ENCODE results near the gene SYNE2.
A peak's percentile ranks its signal among the peaks of the same experiment; 100 is the strongest.

Gene SYNE2

GRCh38 chr14:63878792-63879191 lies 26.0 kb downstream of the SYNE2 start:
- no peak for TF ChIP-seq CTCF (conservative IDR thresholded peaks at IDR 0.05)
- H3K27ac ChIP-seq: no peak overlapping the region

GRCh38 chr14:63881926-63882325 lies 29.1 kb downstream of the SYNE2 start:
- H3K27ac ChIP-seq: no peak overlapping the region
- TF ChIP-seq CTCF (conservative IDR thresholded peaks at IDR 0.05): no peak

GRCh38 chr14:63887899-63888298 lies 35.1 kb downstream of the SYNE2 start:
- TF ChIP-seq CTCF (conservative IDR thresholded peaks at IDR 0.05): no peak
- no peak overlapping the region for H3K27ac ChIP-seq

GRCh38 chr14:63890553-63890952 lies 37.7 kb downstream of the SYNE2 start:
- H3K27ac ChIP-seq: no peak overlapping the region
- TF ChIP-seq CTCF (conservative IDR thresholded peaks at IDR 0.05): no peak

- TF ChIP-seq CTCF (conservative IDR thresholded peaks at IDR 0.05): no peak
- no peak overlapping the region for H3K27ac ChIP-seq
These were observed 38.6 kb downstream of the SYNE2 start for GRCh38 chr14:63891148-63891975.

- no peak for TF ChIP-seq CTCF (conservative IDR thresholded peaks at IDR 0.05)
- H3K27ac ChIP-seq: no peak overlapping the region
These were observed 39.5 kb downstream of the SYNE2 start for GRCh38 chr14:63892265-63892664.

- H3K27ac ChIP-seq: 0 out of 2 replicates have a peak overlapping the region, but pooled peaks have one; percentile 10
- TF ChIP-seq CTCF (conservative IDR thresholded peaks at IDR 0.05): no peak
These were observed 41.1 kb downstream of the SYNE2 start for GRCh38 chr14:63893701-63894458.
